Adipose tissue (tissue), 3 donors: Measurements from ENCODE around the gene NBAS. TPM values are rescaled to one million over a fixed set of nuclear protein-coding genes. Genes with fewer than 3 reads are reported as not detected.

Source experiments
- H3K27ac ChIP-seq: one replicate; pipeline ENCODE4 v1.5.1; 2013; ENCODE audit warnings: low read depth, low read length
- WGBS, 3 donors: extraction: QIAGEN DNeasy Blood & Tissue Kit; methylation state at CpG; one replicate each; pipeline ENCODE4 v1.1.7; 2013; 5-methylcytosine and 5-hydroxymethylcytosine counted together
- polyA plus RNA-seq, 3 donors: library from polyadenylated mRNA; stranded (reverse); fragments of 200-250 nt; gene quantifications; one replicate each; pipeline ENCODE4 v1.2.3, GENCODE V29; 2013
- donor health status: healthy with polysubstance abuse.
- donor health status: Bipolar disorder and iron deficiency.
- donor health status: healthy.

Gene NBAS
- 10 to 100 TPM; 12.7 to 19.8 (median 16.7) TPM for polyA plus RNA-seq

DNA sequence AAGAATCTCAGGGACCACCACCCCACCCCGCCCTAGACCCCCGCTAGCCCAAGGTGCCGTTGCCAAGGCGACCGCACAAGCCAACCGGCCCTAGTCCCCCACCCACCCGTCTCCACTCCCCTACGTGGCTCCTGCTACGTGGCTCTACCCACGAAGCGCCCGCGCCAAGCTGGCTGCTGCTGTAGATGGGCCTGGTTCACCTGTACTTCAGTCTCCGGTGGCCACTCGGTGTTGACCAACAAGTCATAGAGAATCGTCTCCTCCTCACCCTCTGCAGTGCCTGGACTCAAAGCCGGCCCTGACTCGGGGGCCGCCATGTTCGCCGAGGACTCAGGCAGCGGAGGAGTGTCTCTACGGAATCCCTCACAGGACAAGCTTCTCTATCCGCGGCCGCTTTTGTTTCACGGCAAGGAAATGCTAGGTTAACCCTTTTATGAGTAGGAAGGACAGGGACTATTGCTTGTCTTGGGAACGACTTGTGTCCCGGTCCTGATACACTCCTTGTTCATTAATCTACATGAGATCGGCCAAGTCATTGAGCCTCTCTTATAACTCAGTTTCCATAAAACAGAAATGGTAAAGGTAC is at the start of gene NBAS:
NBAS (minus strand) TSS at position 347 of the 586 bp plus-strand sequence; CDS start at position 317, 30 bp downstream.
- 0 to 1% (median 1%) methylated on average over 28 to 30 of the region's 30 CpGs for WGBS, 3 donors
- H3K27ac ChIP-seq, result no peak within 1 kb of the TSS

DNA sequence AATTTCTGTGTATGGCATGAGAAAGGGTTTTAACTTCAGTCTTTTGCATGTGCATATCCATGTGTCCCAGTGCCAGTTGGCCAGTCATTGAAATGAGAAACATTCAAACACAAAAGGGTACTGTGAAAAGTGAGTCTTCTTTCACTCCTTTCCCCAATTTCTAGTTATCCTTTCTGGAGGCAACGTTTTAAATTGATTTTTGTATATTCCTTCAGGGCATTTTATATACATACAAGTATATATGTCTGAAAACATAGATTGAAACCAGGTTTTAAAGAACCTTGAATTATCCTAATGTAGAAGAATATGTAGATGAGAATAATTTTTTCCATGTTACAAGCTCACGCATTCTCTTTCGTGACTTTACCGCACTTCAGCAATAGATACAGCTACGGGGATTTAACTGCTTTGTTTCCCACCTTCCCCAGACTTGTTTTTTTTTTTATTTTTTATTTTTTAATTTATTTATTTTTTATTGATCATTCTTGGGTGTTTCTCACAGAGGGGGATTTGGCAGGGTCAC is 49.4 kb upstream of the NBAS start:
- 93 to 98% (median 93%) methylated on average over 5 of the region's 5 CpGs for WGBS, 3 donors
- no peak overlapping the region for H3K27ac ChIP-seq

DNA sequence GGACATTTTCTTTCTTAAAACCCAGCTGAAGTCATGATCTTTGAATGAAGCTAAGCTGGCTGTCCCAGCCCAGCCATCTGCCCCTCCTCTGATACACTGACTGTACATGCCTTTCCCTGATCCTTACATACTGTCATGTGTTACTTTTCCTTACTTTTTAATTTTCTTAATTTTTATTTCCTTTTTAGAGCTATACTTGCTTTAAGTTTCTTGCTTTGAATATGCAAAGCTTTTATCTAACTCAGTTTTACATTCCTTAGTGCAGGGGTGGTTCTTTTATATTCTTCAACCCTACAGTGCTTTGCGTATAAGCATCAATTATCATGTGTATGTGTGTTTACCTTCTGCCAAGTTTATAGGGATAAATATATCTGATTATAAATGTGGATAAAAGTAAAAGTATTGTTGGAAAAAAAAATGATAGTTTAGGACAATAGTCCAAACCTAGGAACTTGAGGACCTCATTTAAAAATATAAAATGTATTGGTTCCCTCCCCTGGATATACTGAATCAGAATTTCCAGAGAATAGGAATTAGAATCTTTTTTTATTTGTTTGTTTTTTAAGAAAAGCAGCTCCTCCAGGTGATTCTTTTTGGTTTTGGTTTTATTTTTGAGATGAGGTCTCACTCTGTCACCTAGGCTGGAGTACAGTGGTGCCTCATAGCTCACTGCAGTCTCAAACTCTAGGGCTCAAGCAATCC is 48.4 kb upstream of the NBAS start:
- no peak overlapping the region for H3K27ac ChIP-seq
- WGBS, 3 donors, result 95 to 99% (median 97%) methylated on average over 1 of the region's 1 CpG

DNA sequence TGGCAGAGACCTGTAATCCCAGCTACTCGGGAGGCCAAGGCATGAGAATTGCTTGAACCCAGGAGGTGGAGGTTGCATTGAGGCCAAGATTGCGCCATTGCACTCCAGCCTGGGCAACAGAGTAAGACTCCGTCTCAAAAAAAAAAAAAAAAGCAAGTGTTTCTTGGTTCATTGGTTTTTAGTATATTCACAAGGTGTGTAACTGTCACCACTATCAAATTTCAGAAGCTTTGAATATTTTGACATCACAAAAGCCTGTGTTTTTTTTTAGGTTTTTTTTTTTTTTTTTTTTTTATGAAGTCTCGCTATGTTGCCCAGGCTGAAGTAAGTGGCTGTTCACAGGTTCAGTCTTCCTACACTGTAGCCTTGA is 47.2 kb upstream of the NBAS start:
- 96 to 100% (median 98%) methylated on average over 4 of the region's 4 CpGs for WGBS, 3 donors
- H3K27ac ChIP-seq, result no peak overlapping the region

DNA sequence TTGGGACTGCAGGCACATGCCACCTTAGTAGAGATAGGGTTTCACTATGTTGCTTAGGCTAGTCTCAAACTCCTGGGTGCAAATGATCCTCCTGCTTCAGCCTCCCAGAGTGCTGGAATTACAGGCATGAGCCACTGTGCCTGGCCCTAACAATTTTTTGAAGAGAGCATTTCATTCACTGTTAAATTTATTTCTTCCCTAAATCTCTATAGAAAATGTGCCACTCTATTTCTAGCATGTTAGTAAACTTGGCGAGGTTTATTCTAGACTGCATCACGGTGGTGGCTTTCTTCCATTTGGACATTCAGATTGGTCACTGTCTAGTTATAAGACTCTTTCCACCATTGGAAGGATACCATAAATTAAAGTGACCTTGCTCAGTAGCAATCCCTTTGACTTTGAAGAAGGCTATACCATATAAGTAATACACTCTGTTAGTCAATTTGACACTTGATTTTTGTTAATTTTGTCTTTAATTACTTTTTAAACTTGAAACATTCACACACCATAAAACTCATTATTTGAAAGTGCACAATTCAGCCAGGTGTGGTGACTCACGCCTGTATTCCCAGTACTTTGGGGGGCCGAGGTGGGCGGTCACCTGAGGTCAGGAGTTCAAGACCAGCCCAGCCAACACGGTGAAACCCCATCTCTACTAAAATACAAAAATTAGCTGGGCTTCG is 46.7 kb upstream of the NBAS start:
- WGBS, 3 donors, result 95 to 98% (median 96%) methylated on average over 7 of the region's 7 CpGs
- no peak overlapping the region for H3K27ac ChIP-seq

DNA sequence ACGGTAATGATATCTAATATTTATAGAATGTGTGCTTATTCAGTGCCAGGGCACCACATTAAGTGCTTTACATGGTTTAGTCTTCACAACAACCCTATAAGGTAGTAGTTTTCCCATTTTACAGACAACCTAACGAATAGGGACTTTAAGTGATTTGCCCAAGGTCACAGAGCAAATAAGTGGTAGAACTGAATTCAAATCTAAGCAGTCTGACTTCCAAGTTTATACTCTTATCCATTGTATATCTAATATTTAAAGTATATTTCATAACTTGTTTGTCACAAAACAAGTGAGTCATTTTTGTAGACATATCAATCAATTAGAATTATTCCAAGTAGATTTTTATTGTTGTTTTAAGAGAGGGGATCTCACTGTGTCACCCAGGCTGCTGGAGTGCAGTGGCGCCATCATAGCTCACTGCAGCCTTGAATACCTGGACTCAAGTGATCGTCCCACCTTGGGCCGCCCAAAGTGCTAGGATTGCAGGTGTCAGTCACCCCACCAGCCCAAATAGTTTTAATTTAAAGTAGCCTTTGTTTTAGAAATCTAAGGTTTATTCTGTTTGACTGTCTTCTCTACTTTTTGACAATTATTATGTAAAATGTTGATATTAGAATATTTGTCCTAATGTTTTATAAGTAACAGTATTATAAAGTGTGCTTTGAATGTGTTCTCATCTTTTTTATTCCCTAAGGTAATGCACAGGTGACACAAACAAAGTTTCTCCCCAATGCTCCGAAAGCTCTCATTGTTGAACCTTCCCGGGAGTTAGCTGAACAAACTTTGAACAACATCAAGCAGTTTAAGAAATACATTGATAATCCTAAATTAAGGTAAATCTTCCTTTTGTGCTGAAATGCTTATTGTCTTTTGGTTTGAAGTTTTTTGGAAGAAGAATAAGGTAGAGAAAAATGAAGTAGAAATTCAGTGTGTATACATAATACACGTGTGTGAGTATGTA is 45.6 kb upstream of the NBAS start:
- 75 to 92% (median 91%) methylated on average over 8 of the region's 8 CpGs for WGBS, 3 donors
- no peak overlapping the region for H3K27ac ChIP-seq

DNA sequence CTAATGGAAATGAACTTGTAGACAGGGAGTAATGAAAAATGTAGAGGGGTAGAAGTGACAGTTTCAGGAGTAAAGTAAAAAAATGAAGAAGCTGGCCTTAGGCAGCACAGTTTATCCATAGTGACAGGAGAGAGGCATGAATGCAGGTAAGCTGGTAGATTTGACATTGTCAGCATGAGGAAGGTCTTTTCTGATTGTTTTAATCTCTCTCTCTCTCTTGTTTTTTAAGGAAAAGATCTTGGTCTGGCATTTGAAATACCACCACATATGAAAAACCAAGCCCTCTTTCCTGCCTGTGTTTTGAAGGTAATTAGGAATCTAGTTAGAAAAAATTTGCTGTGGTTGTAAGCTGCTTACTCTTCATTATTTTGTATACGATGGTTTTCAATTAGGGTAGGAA is 44.6 kb upstream of the NBAS start:
- WGBS, 3 donors, result 43 to 91% (median 80%) methylated on average over 1 of the region's 1 CpG
- H3K27ac ChIP-seq, result no peak overlapping the region

DNA sequence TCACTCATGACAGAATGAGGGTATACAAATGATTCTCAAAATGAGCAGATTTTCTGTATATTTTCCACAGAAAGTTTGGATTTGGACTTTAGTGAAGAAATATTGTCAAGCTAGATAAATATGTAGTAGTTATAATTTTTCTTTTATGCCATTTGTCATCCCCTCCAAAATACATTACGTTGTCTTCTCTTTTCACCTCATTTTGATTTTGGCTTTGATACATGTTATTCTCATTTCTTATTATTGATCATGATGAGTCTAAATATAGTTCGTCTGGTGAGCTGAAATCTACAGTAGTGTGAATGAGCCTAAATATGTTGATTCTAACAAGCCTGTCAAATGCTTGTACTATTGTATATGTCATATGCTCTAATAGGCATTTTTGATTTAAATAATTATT is 42.8 kb upstream of the NBAS start:
- 92 to 95% (median 93%) methylated on average over 2 of the region's 2 CpGs for WGBS, 3 donors
- H3K27ac ChIP-seq, result no peak overlapping the region

DNA sequence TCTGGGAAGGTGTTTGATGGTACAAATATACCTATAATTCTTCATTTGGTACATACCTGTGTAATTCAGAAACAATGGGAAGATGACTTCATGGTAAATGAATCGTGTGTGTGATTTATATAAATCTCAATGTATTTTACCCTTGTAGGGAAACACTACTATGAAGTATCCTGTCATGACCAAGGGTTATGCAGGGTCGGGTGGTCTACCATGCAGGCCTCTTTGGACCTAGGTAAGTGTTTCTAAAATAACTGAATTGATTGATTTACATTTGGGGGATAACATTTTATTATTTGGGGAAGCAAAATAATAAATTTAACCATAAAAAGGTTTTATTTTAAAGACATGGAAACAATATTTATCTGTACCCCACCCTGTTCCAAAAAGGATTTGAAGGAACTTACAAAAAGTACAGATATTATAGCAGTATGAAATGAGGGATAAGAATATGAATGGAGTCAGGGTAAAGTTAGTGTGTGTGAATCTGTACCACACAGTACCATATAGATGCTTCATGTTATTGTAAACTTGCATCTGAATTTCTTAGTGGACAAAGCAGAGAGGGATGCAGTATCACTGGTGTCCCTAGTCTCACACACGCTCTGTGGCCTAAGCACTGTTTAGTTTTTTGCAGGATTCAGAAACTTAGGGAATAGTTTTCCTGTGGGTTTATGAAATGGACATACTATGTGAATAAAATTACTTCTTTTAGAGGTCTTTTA is 42.1 kb upstream of the NBAS start:
- H3K27ac ChIP-seq, result no peak overlapping the region
- WGBS, 3 donors, result 94 to 95% (median 95%) methylated on average over 3 of the region's 3 CpGs

DNA sequence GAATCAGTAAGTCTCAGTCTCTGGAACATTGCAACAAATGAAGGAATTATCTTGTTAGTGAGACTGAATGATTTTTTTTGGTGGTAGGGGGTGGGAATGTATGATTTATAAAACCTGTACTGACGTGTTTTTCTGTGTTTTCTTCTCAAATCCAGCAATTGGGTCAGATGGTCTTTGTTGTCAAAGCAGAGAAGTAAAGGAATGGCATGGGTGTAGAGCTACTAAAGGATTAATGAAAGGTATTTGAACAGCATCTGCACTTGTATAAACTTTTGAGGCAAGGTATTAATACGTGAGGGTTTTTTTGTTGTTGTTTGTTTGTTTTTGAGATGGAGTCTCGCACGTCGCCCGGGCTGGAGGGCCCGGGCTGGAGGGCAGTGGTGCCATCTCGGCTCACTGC is 41.3 kb upstream of the NBAS start:
- 93 to 95% (median 94%) methylated on average over 8 of the region's 8 CpGs for WGBS, 3 donors
- no peak overlapping the region for H3K27ac ChIP-seq

DNA sequence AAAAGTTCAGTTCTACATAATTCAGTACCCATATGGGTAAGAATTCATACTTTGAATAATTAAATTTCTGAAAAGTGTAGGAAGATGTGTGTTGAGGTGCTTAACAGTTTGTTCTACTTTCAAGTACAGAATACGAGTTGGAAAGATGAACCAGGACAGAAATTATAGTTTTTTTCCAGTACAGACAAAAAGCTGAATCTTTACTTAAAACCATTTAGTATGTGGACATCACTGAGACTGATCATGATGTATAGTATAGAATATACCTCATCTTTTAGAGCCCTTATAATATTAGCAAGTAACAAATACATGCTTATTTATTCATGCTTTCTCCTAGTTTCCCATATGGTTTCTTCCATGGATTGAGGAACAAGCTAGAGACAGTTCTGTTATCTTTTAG is 40.5 kb upstream of the NBAS start:
- WGBS, 3 donors, result 89 to 97% (median 94%) methylated on average over 1 of the region's 1 CpG
- H3K27ac ChIP-seq, result no peak overlapping the region

DNA sequence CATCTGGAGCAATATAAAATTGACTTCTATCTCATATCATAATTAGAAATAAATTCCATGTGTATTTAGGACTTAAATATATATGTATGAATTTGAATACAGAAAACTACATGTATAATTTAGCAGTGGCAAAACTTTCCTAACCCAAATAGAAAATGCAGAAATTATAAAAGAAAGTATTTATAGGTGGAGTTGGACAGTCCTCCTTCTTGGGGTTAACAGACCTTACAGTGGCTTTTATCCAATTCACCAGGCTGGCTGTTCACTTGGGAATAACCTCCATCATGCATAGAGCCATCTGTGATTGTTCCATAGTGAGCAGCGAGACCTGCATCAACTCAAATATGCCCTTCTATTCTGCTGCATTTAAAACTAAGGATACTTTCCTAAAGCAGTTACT is 38.9 kb upstream of the NBAS start:
- 92 to 96% (median 92%) methylated on average over 1 of the region's 1 CpG for WGBS, 3 donors
- H3K27ac ChIP-seq, result no peak overlapping the region

DNA sequence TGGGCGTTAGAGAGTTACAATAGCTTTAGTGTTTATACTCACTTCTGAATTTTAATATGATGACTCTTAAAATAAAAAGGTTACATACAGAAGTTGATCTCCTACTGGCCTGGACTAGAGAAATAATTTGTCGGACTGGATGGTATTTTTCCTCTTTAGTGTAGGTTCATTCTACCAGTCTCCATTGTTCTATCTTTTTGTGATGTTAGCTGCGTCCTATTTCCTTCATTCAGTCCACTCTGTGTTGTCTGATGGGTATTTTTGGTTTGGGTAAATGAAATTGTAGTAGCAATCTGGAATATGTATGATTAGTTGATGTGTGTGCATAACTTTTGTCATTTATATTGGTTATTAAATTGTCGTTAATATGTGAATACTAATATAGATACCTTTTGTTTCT is 35.8 kb upstream of the NBAS start:
- H3K27ac ChIP-seq, result no peak overlapping the region
- 93 to 94% (median 93%) methylated on average over 4 of the region's 4 CpGs for WGBS, 3 donors

DNA sequence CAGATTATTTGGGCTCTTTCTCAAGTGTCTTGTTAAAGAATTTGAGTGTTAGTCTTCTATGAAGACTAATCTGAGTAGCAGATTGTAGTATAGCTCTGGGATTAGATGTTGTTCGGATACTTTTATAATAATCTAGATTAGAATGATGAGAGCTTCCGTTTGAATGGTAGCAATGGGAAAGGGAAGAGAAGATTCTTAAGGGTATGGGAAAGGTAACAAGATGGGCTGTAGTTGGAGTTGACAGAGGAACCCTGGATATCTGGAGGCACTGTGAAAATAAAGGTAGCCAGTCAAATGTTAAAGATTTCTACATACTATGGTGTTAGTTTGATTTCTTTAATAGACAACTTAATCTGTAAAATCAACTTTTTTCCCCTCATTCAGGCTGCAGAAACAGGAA is 35.2 kb upstream of the NBAS start:
- 79 to 89% (median 84%) methylated on average over 2 of the region's 2 CpGs for WGBS, 3 donors
- H3K27ac ChIP-seq, result no peak overlapping the region

DNA sequence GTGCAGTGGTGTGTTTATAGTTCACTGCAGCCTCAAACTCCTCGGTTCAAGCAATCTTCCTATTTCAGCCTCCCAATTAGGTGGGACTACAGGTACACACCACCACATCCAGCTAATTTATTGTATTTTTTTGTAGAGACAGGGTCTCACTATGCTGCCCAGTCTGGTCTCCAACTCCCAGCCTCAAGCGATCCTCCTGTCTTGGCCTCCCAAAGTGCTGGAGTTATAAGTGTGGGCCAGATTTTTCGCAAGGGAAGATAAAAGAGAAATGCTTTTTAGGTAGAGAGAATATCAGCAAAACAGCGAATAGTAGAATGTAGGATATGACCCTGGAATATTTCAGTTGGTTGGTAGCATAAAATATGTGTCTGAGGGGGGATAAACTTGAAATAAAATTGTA is 34.8 kb upstream of the NBAS start:
- WGBS, 3 donors, result 97 to 98% (median 97%) methylated on average over 4 of the region's 4 CpGs

DNA sequence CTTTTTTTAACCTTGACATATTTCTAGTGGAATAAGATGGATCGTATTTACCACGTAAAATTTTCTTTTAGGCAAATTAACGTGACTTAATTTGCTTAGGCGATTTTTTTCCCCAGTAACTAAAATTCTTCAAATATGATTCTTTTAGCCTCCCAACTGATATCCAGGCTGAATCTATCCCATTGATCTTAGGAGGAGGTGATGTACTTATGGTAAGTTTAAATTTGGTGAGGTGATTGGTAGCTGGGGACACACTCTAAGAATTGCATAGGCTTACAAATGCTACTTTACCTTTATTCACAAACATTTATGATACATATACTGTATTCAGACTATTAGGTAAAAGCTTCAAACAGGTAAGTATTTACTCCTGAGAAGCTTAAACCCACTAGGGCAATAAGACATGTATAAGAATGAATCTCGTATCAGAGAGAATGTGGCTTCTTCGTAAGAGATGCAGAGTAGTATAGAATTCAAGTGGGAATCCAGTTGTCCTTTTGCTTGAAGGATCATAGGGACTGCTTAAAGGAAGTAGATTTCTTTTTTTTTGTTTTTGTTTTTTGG is 34.3 kb upstream of the NBAS start:
- WGBS, 3 donors, result 93 to 97% (median 97%) methylated on average over 6 of the region's 6 CpGs
- H3K27ac ChIP-seq, result no peak overlapping the region

More for the DNA sequence above, 34.8 kb upstream of the NBAS start:
- no peak overlapping the region for H3K27ac ChIP-seq
